Epithelial cell of proximal tubule (primary cell): ENCODE data around the gene ANKMY2. TPM values are rescaled to one million over a fixed set of nuclear protein-coding genes. Genes with fewer than 3 reads are reported as not detected.

Experiments used
- DNase-seq: peaks from one replicate; pipeline ENCODE4 v3.0.0-alpha.2; 2011; ENCODE audit warnings: low read depth
- H3K4me3 ChIP-seq: 2 replicates; pipeline ENCODE4 v1.5.1; 2011; ENCODE audit warnings: low read depth, mild to moderate bottlenecking, low read length
- CTCF ChIP-seq: conservative IDR thresholded peaks from 2 replicates; pipeline ENCODE4 v1.5.1; 2012; ENCODE audit warnings: low read depth, mild to moderate bottlenecking, low read length
- total RNA-seq: library from RNA; depleted of rRNA; stranded (reverse); fragments of >200 nt; gene quantifications from 2 replicates; pipeline ENCODE4 v1.2.3, GENCODE V29; 2015

Gene ANKMY2
- total RNA-seq, 1 donor from 2014 or later, result 12.9 TPM

- no peak overlapping the region for H3K4me3 ChIP-seq
- no peak for DNase-seq
- no peak for TF ChIP-seq CTCF
Measured at GRCh38 chr7:16657656-16658279, 12.2 kb upstream of the ANKMY2 start.

- no peak for TF ChIP-seq CTCF
- no peak overlapping the region for H3K4me3 ChIP-seq
- DNase-seq, result no peak
Measured at GRCh38 chr7:16656141-16656540, 10.6 kb upstream of the ANKMY2 start.

GRCh38 chr7:16655394-16655793, 9.8 kb upstream of the ANKMY2 start:
- DNase-seq, result no peak
- no peak for TF ChIP-seq CTCF
- H3K4me3 ChIP-seq, result no peak overlapping the region

GRCh38 chr7:16652888-16653287, 7.3 kb upstream of the ANKMY2 start:
- no peak for DNase-seq
- no peak for TF ChIP-seq CTCF
- no peak overlapping the region for H3K4me3 ChIP-seq

- H3K4me3 ChIP-seq, result no peak overlapping the region
- TF ChIP-seq CTCF, result no peak
- no peak for DNase-seq
Measured at GRCh38 chr7:16652240-16652583, 6.7 kb upstream of the ANKMY2 start.

- no peak for TF ChIP-seq CTCF
- DNase-seq, result no peak
- H3K4me3 ChIP-seq, result no peak overlapping the region
Measured at GRCh38 chr7:16651396-16652239, 6.1 kb upstream of the ANKMY2 start.
